ENCODE measurements around the gene CCDC8. TPM values are rescaled to one million over a fixed set of nuclear protein-coding genes. Genes with fewer than 3 reads are reported as not detected.
"Not testable (repeated sequence)": the region's sequence is repeated elsewhere in the genome, so short reads cannot be mapped to it uniquely, and the experiment has no call there.

CCDC8 gene
- total RNA-seq, 1 donor from 2014 or later, result 18.0 TPM

DNA sequence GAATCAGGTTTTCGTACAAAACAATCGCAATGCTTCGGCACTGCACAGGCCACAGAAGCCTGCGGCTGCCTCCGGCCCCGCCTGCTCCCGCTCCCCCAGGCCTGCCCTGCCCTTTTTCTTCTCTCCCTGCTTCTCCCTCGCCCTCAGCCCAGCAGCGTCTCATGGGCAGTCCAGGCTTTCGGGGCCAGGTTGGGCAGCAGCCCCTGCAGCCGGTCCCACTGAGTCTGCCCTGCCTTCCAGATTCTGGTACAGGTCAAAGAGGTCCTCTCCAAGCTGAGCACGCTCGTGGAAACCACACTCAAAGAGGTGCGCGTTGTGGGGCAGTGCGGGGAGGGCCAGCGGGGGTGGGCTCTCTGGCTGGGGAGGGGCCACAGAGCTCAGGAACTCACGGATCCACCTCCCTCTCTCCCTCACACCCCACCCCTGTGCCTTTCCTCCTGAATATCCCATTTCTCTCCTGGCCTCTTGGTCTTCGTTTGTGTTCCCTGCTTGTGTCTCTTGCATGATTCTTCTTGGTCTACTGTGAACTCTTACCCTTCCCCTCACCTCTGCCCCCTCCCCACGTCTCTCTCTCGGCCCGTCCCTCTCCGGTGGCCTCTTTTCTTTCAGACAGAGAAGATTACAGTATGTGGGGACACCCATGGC lies 30.1 kb downstream of the CCDC8 start:
- no peak for DNase-seq (ENCODE audit: low read depth)

DNA sequence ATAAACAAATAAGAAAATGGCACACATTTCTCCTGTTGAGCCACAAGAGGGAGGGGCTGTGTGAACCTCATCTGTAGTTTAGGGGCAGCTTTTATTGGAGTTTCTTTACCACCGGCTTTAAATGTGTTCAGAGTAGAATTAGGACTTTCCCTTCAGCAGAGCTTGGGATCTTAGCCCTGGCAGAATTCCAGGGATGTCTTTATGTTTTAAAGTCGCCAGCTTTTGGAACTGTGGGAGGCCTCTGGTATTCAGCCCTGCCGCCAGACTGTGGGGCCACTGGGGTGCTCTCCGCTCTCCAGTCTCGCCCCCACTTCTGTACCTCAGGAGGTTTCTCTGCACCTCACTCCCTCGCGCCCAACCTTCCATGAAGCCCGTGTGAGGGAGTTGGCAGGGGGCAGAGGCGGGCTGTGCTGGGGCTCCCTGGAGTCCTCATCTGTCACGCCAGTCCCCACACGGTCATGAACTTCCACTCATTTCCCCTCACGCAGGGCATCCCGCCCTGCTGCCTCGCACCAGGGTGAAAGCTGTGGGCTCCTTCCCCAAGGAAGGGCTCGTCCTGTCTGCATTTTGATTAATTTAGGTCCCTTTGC lies 31.5 kb downstream of the CCDC8 start:
- DNase-seq (ENCODE audit: low read depth), result no peak

DNA sequence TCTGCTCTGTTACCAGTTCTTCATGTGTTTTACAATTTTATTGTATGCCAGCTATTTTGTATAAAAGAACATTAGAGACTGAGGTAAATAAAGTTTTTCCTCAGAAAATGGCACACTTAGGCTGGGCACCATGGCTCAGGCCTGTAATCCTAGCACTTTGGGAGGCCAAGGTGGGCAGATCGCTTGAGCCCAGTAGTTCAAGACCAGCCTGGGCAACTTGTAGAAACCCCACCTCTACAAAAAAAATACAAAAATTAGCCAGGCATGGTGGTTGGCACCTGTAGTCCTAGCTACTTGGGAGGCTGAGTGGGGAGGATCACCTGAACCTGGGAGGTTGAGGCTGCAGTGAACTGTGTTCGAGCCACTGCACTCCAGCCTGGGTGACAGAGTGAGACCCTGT lies 32.0 kb downstream of the CCDC8 start:
- DNase-seq (ENCODE audit: low read depth), result no peak

DNA sequence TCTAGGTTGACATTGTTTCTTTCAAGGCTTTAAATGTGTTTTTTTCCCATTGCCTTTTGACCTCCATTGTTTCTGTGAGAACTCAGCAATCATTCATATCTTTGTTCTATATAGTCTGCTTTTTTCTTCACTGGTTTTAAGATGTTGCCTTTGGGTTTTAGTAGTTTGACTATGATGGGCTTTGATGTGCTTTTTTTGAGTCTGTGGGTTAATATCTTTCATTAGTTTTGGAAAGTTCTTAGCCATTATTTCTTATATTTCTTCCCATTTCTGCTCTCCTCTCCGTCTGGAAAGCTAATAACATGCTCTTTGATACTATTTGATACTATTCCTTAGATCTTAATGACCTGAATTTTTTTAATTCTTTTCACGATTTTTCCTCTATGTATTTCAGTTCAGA lies 32.7 kb downstream of the CCDC8 start:
- no peak for DNase-seq (ENCODE audit: low read depth)

DNA sequence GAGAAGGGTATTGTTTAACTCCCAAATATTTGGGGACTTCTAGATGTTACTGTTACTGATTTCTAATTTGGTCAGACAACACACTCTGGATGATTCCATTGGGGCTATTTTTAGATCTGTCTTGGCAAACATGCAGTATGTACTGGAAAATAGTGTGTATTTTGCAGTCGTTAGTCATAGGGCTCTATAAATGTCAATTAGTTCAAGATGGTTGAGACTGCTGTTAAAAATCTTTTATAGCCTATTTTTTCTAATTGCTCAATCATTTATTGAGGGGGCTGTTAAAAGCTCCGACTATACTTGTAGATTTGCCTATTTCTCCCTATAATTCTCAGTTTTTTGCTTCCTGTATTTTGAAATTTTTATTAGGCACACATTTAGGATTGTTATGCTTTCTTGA lies 35.1 kb downstream of the CCDC8 start:
- DNase-seq (ENCODE audit: low read depth), result peak; percentile 75

GRCh38 chr19:46376241-46377153 lies 36.9 kb downstream of the CCDC8 start:
- DNase-seq (ENCODE audit: low read depth), result no peak

GRCh38 chr19:46375476-46376067 lies 37.8 kb downstream of the CCDC8 start:
- not testable (repeated sequence) for DNase-seq (ENCODE audit: low read depth)

DNA sequence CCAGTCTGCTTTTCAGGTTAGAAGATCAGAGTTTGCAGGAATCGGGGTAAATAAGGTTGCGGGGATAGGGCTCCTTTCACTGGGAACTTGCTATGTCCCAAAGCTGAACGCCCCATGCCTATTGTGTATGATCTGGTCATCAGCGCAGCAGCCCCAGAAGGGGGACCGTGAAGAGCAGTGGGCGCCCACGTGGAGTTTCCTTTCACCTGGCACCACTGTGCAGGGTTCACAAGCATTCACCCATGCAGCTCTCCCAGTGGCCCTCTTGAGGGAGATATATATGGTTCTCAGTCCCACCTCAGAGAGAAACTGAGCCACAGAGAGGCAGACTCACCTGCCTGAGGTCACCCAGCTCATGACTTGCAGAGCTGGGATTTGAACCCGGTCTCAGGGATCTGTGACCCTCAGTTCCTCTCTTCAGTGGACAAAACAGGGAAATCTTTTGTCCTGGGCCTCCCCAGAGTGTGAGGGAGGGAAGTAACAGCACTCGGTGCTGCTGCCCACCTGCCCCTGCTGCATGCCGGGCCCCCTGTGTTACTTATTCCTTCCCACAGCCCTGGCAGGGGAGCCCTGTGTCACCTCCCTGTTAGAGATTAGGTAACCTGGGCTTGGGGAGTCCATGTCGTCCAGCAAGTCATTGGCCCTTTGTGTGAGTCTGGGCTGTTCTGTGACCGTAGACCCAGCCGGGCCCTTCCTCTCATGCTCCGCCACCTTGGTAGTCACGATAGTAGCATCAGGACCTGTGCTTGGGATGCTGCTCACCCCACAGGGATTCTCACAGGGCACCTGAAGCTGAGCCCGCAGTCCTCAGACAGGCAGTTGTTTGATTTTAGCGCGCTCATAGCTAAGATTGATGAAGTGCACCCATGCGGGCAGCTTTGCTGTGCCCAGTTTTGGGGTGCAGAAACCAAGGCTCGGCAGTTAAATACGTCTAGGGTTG lies 38.6 kb downstream of the CCDC8 start:
- no peak for DNase-seq (ENCODE audit: low read depth)

- peak; percentile 93 for DNase-seq (ENCODE audit: low read depth)
Measured at GRCh38 chr19:46373491-46374359, 39.6 kb downstream of the CCDC8 start.

DNA sequence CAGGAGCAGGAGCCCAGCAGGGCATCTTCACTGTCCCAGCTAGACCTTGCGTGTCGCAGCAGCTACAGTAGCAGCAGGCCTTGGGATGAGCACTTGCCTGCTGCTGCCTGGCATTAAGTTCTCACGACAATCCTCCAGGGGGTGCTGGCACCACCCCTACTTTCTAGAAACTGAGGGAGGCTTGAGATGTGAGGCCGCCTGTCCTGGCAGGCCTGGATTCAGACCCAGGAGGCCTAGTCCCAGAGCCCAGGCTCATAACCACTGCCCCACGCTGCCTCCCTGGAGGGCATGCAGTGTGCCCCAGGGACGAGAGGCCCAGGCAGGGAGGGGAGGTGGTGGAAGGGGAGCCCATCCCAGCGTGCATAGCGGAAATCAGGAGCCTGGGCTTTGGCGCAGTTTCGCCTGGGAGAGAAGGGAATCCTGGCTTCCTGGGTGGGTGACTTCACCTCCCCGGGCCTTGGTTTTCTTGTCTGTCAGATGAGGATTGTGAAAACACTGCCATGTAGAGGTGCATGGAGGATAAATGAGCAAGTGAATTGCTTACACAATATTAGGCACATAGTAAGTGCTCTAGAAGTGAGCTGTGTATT lies 40.4 kb downstream of the CCDC8 start:
- DNase-seq (ENCODE audit: low read depth), result no peak

GRCh38 chr19:46371371-46371901 lies 41.9 kb downstream of the CCDC8 start:
- DNase-seq (ENCODE audit: low read depth), result no peak

DNA sequence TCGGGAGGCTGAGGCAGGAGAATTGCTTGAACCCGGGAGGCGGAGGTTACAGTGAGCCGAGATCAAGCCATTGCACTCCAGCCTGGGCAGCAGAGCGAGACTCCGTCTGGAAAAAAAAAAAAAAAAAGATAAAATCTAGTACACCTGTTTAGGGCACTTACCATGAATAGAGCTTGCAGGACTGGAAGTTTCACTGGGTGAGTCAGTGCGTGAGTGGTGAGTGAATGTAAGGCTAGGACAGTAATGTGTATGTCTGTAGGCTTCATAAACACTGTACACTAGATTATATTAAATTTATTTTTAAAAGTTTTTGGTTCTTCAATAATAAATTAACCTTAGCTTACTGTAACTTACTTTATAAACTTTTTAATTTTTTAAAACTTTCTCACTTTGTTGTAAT lies 43.5 kb downstream of the CCDC8 start:
- DNase-seq (ENCODE audit: low read depth), result no peak

DNA sequence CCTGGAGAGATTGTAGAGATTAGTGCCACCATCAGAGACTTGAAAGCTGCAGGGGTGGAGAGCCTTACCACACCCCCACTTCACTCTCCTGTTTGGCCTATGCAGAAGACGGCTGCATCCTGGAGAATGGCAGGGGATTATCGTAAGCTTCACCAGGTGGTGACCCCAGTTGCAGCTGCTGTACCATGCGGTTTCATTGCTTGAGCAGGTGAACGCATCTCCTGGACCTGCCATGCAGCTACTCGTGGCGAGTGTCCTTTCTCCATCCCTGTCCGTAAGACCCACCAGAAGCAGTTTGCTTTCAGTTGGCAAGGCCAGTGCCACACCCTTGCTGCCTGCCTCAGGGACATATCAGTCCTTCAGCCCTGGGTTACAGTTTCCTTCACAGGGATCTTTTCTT lies 45.2 kb downstream of the CCDC8 start:
- DNase-seq (ENCODE audit: low read depth), result no peak

DNA sequence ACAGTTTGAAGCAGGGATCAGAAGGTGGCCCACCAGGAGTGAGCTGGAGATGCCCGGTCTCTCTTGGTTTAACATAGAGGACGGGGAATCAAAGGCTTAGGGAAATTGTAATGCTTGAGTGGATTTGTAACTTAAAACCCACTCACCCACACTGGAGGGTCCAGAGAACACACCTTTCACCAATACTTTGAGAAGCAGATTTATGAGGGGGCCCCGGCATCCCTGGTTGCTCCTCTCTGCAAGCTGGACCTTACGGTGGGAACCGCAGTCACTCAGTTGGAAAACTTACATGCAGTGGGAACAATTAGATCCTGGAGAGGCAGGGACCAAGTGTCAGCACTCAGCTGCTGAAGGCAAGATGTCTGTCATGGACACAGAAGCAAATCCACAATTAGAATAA lies 45.9 kb downstream of the CCDC8 start:
- no peak for DNase-seq (ENCODE audit: low read depth)

GRCh38 chr19:46366620-46367292 lies 46.6 kb downstream of the CCDC8 start:
- no peak for DNase-seq (ENCODE audit: low read depth)

DNA sequence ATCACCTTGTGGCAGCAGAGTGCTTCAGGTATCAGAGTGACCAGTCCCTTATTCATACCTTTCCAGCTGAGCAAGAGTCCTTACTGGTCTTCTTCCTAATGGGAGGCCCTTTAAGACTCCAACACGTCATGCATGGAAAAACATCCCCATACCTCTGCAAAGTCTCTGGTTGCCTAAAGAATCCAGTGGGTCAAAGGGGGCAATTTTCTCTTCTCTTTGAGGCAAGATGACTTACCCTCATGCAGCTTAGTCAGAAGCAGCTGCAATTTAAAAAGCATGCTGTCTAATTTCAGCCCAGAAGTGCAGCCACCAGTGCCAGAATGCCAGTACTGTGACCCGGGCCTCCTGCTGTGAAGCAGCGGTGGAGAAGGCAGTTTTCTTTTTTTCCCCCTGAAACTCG lies 47.8 kb downstream of the CCDC8 start:
- peak; percentile 54 for DNase-seq (ENCODE audit: low read depth)

GRCh38 chr19:46364359-46364758 lies 49.0 kb downstream of the CCDC8 start:
- no peak for DNase-seq (ENCODE audit: low read depth)

GRCh38 chr19:46361915-46362314 lies 51.4 kb downstream of the CCDC8 start:
- DNase-seq (ENCODE audit: low read depth), result no peak
